Nucleus accumbens (tissue), 56 donors: ENCODE measurements around the gene IL12RB2.

ENCODE experiments used
- DNase-seq, 56 donors: peaks; one replicate each; lab custom pipeline; 2025; lab: John Stamatoyannopoulos, UW

Gene IL12RB2, protein sequence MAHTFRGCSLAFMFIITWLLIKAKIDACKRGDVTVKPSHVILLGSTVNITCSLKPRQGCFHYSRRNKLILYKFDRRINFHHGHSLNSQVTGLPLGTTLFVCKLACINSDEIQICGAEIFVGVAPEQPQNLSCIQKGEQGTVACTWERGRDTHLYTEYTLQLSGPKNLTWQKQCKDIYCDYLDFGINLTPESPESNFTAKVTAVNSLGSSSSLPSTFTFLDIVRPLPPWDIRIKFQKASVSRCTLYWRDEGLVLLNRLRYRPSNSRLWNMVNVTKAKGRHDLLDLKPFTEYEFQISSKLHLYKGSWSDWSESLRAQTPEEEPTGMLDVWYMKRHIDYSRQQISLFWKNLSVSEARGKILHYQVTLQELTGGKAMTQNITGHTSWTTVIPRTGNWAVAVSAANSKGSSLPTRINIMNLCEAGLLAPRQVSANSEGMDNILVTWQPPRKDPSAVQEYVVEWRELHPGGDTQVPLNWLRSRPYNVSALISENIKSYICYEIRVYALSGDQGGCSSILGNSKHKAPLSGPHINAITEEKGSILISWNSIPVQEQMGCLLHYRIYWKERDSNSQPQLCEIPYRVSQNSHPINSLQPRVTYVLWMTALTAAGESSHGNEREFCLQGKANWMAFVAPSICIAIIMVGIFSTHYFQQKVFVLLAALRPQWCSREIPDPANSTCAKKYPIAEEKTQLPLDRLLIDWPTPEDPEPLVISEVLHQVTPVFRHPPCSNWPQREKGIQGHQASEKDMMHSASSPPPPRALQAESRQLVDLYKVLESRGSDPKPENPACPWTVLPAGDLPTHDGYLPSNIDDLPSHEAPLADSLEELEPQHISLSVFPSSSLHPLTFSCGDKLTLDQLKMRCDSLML

DNA sequence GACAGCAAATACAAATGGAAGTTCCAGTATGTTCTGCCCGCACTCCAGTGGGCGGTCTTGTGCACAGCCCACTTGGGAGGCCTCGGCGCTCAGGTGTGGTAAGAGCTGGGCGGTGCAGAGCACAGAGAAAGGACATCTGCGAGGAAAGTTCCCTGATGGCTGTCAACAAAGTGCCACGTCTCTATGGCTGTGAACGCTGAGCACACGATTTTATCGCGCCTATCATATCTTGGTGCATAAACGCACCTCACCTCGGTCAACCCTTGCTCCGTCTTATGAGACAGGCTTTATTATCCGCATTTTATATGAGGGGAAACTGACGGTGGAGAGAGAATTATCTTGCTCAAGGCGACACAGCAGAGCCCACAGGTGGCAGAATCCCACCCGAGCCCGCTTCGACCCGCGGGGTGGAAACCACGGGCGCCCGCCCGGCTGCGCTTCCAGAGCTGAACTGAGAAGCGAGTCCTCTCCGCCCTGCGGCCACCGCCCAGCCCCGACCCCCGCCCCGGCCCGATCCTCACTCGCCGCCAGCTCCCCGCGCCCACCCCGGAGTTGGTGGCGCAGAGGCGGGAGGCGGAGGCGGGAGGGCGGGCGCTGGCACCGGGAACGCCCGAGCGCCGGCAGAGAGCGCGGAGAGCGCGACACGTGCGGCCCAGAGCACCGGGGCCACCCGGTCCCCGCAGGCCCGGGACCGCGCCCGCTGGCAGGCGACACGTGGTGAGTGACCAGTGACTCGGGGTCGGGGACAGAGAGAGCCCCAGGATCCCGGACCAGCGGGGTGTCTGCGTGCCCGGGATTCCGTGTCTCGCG lies at the start of gene IL12RB2:
Gene IL12RB2 (plus strand): TSS at position 623 of the 810 bp plus-strand sequence. CDS start 12,496 bp downstream, outside the sequence.
- DNase-seq, result peak in 2 of 56 donors; percentile 6 to 8

DNA sequence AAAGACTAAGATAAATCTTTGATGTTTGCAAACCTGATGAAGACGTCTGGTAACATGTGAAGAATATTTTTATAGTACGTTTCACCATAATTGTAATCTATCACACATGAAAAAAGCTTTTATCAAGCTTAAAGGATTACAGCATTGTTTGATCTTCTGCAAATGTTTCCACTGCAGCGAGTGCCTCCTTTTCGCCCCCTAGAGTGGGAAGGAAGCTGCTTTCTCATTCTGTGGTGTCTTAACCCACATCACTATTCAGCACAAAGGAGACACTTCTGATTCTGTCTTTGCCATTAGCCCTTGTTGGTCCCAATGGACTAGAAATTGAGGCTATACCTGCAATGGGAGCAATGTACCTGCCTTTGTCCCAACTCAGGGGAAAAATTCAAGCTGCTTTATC lies 46.0 kb upstream of the IL12RB2 start:
- DNase-seq, result no peak

DNA sequence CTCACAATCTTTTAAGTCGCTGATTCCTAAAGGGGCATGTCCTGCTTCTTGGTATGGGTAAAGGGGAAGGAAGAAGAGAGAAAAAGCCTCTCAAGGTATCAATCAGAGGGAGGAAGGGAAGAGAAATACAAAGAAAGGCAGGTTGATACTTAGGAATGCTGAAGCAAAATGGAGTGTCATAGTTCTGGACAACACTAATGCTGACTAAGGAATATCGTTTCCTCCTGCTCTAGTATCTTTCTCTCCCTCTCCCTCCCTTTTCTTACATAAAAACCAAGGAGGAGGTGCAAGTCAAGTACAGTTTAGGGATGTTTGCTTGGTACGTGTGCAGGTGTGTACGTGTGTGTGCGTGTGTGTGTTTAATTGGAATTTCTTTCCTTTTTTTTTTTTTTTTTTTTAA lies 44.9 kb upstream of the IL12RB2 start:
- DNase-seq, result no peak

DNA sequence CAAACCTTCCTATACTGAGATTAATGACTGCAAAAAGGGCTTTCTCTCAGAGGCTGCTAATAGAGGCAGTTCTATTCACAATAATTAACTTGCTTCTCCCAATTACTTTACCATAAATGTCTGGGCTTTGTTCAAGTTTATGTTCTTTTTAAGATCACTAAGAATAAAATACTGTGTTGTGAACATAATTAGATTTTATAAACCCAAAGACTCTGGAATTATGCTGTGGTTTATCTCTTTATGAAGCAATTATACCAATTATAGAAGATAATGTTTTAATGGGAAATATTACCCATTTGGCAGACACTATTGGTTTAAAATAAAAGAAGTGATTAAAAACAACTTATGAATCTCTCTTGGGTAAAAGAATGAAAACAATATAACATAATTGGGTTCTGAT lies 43.5 kb upstream of the IL12RB2 start:
- no peak for DNase-seq

DNA sequence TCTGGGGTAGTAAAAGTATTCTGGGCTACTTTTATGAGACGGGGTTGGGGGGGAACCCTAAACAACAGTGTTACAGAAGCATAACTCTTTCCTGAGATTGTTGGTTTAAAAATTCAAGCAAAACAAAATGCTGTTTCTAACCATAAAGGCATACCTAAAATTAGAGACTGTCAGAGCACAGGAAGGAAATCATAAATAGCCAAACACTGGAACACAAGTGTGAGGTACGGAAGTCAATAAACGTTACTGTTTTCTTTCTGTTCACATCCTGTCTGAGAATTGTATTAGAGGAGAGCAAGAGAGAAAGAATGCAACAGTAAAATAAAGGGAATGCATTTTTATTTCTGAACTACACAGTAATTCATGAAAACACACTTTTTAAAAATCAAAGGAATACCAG lies 42.8 kb upstream of the IL12RB2 start:
- no peak for DNase-seq

DNA sequence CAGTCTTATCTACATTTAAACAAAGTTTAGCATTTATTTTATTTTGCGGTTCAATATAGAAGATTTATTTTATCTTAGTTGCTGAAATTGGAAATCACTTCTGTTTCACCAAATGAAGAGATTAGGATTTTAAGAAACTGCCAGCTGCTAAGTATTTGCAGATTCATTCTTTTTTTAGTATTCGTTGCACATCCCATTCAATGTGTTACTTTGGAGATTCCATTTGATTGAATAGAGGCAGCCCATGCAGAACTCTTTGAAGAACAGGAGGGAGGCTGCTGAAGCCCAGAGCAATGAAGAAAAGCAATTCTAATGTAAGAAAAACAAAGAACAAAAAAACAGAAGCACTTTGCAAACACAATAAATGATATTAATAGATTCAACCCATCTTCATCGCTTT lies 38.6 kb upstream of the IL12RB2 start:
- DNase-seq, result no peak

DNA sequence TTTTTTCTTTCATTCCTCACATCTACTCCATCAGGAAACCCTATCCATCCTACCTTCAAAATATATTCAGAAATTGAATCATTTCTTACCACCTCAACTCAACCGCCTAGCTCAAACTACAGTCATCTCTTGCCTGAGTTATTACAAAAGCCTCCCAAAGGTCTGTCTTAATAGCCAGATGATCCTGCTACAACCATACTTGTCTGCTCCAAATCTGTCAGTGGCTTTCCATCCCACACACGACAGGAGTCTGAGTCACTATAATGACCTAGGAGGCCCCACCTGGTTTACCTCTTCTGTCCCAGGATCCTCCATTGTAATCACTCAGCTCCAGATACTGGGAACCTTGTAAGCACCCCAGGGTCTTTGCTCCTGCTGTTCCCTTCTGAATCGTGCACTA lies 37.1 kb upstream of the IL12RB2 start:
- no peak for DNase-seq

DNA sequence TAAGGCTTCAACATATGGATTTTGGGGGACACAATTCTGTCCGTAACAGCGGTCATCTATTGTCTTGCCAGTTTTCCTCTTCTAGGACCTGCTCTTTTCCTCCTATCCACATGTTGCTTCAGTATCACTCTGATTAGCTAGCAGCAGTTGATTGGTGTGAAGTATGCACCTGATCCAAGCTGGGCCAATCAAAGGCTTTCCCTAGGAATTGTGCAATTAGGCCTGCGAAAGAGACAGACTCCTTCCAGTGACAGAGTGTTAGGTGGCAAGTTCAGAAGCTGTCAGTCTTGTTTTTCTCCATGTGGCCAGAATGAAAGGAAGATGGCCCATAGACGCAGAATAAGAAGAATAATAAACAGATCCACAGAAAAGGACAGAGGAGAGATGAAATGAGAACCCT lies 34.1 kb upstream of the IL12RB2 start:
- no peak for DNase-seq

DNA sequence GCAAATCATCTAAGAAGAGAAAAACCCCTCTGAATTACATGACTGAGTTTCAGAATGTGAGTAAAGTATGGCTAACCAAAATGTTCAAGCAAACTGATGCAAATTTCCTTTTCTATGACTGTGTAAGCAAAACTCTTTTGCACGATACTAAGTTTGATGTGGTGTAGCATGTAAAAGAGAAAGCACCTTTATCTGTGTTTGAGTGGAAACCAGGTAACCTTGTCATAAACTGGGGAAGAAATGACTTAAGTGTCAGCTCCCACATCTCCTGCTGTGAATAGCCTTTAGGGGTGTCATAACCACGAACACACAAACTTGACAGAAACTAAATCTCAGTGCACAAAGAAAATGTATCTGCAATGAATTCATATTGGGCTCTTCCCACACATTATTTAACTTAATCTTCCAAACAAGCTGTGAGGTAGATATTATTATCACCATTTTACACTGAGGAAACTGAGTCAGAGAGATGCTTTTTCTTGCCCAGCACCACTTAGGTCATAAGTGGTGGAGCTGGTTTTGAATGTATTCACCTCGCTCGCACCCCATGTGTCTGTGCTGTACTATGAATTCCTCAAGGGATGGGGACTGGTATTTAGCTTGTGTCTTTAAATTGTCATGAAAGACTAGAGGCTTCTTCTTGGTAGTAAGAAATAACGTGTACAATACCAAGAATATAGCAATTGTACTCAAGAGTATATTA lies 32.9 kb upstream of the IL12RB2 start:
- no peak for DNase-seq

DNA sequence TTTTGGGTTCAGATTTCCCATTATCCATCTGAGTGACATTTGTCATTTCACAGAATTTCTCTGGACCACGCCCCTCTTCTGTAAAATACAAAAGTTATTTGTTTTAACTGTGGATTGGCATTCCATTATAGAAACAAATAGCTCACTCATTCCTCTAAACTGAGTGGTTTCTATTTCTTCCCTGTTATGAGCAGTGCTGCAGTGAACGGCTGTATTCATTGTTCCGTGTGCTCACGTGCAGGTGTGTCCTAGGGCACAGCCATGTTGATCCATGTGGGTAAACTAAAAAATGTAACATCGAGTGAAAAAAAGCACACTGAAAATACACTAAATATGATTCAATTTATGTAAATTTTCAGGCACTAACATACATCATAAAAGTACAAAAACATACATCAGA lies 27.0 kb upstream of the IL12RB2 start:
- DNase-seq, result no peak

DNA sequence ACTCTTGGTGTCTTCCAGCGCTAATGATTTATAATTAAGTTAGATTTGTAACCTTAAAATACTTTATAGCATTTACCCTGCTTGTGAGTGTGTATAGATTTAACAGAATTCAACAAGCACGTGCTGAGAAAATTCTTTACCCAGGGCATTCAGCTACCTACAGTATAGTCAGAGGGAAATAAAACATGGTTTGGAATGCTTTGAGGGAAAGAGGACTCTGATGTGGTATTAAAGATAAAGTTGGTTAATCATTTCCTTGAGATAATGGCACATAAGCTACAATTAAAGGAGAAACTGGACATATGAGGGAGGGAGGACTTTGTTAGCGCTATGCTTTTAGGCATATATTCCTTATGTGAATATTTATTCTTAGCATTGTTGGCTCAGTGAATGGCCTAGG lies 26.4 kb upstream of the IL12RB2 start:
- no peak for DNase-seq

DNA sequence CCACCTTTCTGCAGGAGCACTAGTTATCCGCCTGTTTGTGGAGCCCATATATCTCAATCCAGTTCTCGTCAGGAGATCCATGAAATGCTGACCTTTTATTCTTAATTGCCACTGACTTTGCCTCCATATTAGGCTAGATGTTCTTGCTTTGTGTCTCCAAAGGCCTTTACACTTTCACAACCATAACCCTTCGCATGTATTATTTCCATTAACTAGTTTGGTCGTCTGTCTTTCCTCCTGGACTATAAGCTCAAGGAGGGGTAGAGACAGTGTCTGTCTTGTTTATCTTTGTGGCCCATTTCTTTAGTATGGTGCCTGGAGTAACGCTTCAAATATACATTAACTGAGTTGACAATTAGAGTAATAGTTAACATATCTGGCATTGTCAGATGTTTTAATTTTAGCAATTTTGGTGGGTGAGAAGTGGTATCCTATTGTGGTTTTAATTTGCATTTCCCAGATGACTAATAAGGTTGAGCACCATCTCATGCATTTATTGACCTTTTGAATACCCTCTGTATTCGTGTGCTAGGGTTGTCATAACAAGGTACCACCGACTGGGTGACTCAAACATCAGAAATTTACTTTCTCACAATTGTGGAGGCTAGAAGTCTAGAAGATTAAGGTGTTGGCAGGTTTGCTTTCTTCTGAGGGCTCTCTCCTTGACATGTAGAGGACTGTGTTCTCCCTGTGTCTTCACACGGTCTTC lies 21.7 kb upstream of the IL12RB2 start:
- no peak for DNase-seq

DNA sequence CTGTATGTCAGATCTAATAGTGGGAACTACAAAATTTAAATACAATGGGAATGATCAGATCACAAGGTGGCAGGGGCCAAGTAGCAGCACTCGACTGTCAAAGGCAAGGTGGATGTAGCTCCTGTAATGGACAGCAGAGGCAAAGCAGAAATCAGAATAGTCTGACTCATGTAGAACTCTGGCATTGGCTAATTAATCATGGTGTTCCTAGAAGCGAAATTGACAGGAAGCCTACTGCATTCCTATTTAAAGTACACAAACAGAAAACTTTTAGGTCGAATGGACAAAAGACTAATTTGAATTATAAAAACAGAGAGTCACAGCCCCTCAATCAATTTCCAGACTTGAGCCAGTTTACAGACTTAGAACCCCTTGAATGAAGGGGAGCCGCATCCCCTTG lies 17.4 kb upstream of the IL12RB2 start:
- no peak for DNase-seq

DNA sequence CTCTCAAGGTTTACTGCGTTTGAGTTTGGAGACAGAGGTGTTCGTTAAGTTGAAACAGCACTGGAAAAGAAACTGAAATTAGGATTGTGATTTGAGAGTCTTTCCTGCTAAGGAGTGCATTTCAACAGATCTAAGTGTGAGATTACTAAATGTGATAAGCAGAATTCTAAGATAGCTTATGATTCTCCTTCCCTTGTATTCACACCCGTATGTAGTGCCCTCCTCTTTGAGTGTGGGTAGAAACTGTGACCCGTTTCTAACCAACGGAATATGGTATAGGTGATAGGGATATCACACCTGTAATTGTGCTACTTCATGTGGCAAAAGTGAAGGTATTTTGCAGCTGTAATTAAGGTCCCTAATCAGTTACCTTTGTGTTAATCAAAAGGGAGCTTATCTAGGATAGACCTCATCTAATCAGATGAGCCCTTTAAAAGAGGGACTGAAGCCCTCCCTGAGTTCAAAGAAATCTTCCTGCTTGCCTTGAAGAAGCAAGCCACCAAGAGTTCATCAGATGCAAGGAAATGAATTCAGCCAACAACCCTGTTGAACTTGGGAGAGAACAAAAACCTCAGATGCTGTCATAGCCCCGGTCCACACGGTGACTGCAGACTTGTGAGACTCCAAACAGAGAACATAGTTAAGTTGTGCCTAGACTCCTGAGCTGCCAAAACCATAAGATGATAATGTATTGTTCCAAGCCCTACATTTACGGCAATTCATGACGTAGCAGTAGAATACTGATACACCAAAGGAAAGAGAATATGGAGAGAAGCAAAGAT lies 12.6 kb upstream of the IL12RB2 start:
- DNase-seq, result no peak

DNA sequence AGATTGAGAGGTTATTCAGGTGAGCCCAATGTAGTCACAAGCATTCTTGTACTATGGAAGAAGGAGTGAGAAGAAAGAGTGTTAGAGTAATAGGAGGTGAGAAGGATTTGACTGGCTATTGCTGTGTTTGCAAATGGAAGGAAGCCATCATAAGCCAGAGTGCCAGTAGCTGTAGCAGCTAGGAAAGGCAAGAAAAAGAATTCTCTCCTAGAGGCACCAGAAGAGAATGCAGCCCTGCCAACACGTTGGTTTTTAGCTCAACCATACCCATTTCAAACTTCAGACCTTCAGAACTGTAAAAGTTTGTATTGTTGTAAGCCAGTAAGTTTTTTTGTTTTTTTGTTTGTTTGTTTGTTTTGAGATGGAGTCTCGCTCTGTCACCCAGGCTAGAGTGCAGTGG lies 8.9 kb upstream of the IL12RB2 start:
- no peak for DNase-seq

DNA sequence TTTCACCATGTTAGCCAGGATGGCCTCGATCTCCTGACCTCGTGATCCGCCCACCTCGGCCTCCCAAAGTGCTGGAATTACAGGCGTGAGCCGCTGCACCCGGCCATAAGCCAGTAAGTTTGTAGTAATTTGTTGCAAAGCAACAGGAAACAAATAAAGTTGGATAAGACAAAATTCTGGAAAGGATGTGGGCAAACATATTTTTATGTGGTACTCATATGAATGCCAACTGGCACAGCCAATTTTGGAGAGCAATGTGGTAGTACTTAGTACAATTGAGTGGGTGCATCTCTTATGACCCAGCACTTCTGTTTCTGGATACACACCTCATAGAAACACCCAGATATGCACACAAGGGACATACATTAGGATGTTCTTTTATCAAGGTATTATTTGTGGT lies 8.4 kb upstream of the IL12RB2 start:
- no peak for DNase-seq

DNA sequence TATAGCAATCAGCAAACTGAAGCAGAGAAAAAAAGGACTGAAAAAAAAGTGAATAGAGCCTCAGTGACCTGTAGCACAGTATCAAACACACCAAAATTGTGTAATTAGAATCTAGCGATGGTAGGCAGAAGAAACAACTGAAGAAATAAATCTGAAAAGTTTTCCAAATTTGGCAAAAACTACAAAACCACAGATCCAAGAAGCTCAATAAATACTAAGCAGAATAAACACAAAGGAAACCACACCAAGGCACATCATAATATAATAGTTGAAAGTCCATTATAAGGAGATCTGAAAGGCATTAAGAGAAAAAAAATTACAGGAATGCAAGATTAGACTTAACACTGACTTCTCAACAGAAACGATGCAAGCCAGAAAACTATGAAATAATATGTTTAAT lies 7.1 kb upstream of the IL12RB2 start:
- DNase-seq, result no peak

DNA sequence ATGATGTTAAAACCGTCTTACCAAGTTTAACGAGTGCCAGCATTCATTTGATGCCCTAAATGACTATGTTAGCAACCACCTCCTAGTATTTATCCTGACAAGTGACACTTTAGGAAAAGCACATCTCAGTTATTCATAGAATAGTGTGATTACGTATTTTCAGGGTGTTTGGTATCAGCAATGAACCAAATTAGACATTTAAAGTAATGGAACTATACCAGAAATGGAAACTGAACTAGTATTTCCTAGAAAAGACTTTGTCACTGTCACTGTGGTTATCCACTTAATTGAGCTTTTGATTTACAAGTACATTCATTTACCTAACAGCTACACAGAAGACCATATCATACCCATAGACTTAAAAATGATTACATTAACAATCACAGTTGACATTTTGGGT lies 3.6 kb upstream of the IL12RB2 start:
- DNase-seq, result no peak

DNA sequence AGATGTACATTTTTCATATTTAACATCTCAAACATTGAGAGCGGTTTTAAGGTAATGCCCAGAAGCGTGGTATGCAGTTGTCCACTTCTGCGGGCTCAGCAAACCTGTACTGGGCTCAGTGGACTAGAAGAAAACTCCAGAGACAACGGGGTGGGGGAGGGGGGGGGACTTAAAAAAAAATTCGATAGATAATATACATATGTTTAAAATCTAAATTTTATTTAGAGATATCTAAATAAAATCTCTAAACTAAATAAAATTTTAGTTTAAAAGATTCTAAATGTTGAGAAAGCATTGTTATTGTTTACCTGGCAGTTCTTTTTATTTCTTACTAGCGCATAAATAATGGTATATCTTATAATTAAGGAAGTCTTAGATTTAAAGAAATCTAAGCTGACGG lies 1.1 kb upstream of the IL12RB2 start:
- DNase-seq, result no peak
